Measurements from ENCODE around the gene ELMO3.
A peak's percentile ranks its signal among the peaks of the same experiment; 100 is the strongest.

ELMO3 gene

DNA sequence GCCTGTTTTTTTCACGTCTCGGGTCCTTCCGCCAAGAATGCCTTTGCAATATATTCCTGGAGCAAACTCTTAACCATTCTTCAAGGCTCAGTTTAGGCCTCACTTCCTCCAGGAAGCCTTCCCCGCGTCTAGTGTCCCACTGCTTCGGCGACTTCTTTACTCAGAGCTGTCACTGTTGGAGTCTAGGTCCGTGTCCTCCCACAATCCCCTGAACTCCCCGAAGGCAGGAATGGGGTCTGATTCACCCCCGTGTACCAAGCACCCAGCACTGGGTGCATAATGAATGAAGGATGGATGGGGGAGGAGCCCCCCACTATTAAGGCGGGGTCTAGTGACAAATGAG is 15.7 kb upstream of the ELMO3 start:
- no peak for DNase-seq

DNA sequence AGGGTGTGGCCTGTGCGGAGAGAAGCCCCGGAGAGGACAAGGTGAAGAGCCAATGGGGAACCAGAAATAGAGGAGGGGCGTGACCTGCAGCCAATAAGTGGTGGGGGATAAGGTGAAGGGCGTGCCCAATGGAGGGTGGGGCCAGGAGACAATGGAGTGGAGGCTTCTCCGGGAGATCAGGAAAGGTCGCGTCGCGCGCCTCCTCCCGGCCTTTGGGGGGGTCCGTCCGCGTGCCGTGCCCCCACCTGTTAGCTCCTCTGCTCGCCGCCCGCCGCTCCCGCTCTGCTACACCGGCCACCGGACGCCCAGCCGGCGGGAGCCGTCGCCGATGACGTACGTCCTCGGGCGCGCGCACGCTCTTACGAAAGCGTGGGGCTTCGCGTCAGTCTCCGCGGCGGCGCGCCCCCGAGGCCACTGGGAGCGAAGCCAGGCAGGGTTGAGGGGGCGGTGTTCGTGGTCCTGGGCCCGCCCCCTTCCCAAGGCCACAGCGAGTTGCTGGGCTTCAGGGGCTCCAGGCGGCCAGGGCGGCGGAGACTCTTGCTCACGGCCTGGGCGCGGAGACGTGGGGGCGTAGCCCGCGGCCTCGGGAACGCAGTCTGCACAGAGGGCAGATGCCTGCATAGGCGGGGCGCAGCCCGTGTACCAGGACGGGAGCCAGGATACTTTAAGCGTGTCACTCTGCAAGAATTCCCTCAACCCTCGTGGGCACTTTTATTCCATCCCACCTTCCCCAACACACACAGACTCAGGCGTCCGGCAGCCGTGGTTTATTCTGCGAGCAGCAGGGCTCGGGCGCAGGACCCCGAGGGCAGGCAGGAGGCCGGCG is 15.1 kb upstream of the ELMO3 start, which contains the start of gene MATCAP1:
TSS of gene MATCAP1 (minus strand) at position 337 of the 826 bp plus-strand sequence. CDS start 3,353 bp downstream, outside the sequence.
- peak; percentile 95 for DNase-seq

DNA sequence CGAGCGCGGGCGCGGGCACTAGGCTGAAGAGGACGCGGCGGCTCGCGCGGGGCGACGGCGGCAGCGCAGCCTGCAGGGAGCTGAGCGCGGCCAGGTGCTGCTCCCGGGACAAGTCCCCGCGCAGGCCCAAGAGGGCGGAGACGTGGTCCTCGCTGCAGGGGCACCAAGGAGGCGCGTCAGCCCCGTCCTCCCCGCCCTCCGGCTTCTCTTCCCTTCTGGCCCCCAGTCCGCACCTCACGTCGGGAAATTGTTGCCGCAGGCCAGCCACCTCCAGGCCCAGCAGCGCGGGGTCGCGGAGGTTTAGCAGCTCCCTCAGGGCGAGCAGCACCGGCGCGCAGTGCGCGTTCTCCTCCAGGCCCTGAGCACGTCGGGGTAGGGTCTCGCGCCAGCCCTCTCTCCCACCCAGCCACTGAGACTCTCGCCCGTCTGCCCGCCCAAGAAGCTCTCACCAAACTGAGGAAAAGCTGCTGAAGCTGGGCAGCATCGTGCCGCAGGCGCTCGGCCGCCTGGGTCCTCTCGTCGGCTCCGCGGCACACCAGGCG is 14.4 kb upstream of the ELMO3 start:
- no peak for DNase-seq

GRCh38 chr16:67184995-67185650 is 13.8 kb upstream of the ELMO3 start:
- peak; percentile 84 for DNase-seq

DNA sequence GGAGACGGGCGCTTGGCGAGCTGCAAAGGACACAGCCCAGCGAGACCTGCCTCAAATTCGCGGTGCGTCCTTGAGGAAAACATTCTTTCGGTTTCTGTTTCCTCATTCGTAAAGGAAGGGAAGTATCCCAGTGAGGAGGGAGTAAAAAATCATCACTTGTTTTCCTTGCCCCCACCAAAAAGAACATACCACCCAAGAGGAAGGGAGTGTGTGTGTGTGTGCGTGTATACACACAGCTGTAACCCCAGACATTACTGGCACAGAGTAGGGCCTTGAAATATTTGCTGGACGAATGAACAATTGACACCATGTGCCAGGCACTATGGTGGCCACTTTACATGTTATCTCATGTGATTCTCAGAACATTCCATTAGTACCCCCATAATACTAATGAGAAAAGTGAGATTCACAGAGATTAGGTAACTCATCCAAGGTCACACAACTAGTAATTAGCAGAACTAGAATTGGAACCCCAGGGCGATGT is 13.2 kb upstream of the ELMO3 start:
- DNase-seq = no peak

GRCh38 chr16:67186550-67186950 is 12.4 kb upstream of the ELMO3 start:
- no peak for DNase-seq

DNA sequence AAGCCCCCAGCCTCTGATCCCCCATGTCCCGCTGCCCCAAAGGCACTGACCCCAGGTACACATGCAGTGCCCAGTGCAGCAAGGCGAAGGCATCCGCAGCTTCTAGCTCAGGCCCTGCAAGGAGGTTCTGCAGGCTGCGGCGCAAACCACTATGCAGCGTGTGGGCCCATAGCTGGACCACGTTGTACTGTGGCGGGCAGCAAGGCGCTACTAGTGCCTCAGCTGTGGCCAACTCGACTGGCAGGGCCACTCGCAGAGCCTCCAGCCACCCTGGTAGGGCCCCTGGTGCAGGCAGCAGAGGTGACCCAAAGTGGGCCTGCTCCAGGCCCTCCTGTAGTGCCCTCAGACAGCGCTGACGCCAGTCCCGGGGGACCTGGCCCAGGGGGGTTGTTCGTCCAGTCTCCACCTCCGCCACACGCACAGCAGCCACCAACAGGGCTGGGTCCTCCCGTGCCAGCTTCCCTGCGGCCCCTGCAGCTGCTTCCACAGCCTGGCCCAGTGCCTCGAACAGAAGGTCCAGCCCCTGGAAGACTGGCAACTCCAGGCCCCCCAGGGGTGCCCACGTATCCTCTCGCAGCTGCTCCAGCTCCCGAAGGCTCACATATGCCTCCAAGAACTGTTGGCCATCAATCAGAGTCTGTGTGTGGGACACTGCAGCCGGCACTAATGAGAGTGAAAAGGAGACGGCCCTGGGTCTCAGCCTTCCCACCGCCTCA is 11.6 kb upstream of the ELMO3 start:
- no peak for DNase-seq

GRCh38 chr16:67188323-67188722 is 10.6 kb upstream of the ELMO3 start:
- DNase-seq = no peak

- DNase-seq = no peak
These were observed 10.1 kb upstream of the ELMO3 start for GRCh38 chr16:67188798-67189197.

- no peak for DNase-seq
These were observed 8.9 kb upstream of the ELMO3 start, which contains the start of gene EXOC3L1 for GRCh38 chr16:67190041-67190440. EXOC3L1 (minus strand) TSS chr16:67190136; CDS start chr16:67189676, 460 bp downstream.

DNA sequence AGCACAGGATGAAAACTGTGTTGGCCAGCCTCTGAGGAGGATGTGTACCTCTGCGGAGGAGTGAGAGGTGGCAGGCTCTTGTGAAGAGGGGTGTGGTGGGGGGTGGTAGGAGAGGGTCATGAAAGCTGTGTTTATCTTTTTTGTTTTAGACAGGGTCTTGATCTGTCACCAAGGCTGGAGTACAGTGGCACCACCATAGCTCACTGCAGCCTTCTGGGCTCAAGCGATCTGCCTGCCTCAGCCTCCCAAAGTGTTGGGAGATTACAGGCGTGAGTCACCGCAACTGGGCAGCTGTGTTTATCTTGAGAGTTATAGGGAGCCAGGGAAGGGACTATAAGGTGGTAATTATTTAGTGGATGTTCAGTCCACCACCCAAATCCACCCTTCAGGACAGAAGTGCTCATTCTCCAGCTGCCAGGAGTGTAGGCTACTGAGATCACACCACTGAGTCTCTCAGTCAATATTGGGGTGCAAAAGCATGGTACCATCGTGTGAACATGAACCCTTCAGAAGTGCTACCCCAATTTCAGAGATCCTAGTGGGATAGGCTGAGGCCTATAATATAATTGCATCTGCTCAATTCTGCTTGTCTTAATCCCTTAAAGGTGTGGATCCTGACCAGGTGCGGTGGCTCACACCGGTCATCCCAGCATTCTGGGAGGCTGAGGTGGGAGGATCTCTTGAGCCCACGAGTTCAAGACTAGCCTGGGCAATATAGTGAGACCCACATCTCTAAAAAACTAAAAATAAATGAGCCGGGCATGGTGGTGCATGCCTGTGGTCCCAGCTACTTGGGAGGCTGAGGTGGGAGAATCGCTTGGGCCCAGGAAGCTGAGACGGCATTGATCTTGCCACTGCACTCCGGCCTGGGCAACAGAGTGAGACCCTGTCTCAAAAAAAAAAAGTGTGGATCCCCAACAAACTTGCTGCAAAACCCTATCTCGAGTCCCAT is 8.2 kb upstream of the ELMO3 start:
- DNase-seq = no peak

GRCh38 chr16:67191411-67191994 is 7.4 kb upstream of the ELMO3 start:
- DNase-seq = no peak

GRCh38 chr16:67191995-67192681 is 6.8 kb upstream of the ELMO3 start, which contains the start of gene E2F4:
E2F4 (plus strand) TSS chr16:67192155; CDS start chr16:67192228, 73 bp downstream.
- DNase-seq = peak; percentile 96

- DNase-seq = no peak
These were observed 6.1 kb upstream of the ELMO3 start for GRCh38 chr16:67192781-67193361.

- DNase-seq = no peak
These were observed 5.4 kb upstream of the ELMO3 start for GRCh38 chr16:67193536-67193935.

DNA sequence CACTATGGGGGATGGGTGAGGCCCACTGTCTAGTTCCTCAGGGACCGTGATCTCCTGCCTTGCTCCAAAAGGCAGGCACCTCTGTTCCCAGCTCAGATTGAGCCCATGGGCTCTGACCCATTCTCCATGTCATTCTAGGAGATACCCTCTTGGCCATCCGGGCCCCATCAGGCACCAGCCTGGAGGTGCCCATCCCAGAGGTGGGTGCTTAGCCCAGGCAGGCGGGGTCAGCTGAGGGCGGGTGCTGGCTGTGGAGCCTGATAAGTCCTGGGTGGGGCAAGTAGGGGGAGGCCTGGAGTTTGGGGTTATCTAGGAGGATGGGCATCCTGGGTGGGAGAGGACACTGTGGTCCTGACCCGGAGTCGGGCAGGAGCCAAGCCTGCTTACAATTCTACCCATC is 4.7 kb upstream of the ELMO3 start:
- DNase-seq = no peak

- no peak for DNase-seq
These were observed 3.3 kb upstream of the ELMO3 start for GRCh38 chr16:67195676-67196075.

DNA sequence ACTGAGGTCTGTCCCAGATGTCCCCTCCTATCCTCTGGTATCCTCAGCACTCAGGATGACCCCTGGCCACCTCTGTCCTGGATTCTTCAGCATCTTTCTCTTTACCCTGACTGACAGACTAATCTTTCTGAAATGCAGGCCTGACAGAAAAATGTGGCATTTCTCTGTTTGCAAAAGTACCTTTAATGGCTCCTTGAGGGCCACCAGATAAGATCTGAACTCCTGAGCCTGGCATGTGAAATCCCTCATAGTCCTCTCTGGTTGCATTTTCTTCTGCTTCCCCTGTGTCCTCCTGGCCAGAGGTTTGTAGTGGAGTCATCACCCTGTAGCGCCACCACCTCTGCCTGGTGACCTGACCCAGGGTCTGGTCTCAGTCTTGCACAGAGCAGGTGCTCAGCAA is 2.0 kb upstream of the ELMO3 start:
- DNase-seq = no peak

DNA sequence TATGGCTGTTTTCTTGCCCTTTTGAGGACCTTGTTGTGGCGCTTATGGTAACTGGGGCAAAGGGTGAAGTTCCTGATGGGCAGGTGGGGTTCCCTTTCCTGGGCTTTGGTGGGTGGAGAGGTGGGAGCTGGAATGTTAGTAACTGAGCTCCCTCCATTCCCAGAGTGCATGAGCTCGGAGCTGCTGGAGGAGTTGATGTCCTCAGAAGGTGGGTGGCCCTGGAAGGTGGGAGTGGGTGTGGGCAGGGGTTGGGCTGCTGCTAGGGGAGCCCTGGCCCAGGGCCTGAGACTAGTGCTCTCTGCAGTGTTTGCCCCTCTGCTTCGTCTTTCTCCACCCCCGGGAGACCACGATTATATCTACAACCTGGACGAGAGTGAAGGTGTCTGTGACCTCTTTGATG is 1.2 kb upstream of the ELMO3 start:
- no peak for DNase-seq

DNA sequence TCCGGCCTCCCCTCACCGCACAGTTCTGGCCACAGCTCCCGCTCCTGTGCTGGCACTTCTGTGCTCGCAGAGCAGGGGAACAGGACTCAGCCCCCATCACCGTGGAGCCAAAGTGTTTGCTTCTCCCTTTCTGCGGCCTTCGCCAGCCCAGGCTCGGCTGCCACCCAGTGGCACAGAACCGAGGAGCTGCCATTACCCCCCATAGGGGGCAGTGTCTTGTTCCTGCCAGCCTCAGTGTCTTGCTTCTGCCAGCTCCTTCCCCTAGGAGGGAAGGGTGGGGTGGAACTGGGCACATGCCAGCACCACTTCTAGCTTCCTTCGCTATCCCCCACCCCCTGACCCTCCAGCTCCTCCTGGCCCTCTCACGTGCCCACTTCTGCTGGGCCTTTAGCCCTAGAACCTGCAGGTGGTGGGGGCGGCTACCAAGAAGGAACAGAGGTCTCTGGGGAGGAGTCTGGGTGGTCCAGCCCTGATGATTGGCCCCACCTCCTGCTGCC is 645 bp upstream of the ELMO3 start:
- DNase-seq = peak; percentile 49
